Ureter (tissue), 1 donor: Measurements from ENCODE around the gene TRRAP. TPM values are rescaled to one million over a fixed set of nuclear protein-coding genes. Genes with fewer than 3 reads are reported as not detected.
"Not testable (repeated sequence)": the region's sequence is repeated elsewhere in the genome, so short reads cannot be mapped to it uniquely, and the experiment has no call there.

Experiments used
- DNase-seq: peaks from one replicate; pipeline ENCODE4 v3.0.0-alpha.2; 2020; ENCODE audit warnings: low spot score
- total RNA-seq: library from RNA; stranded (reverse); gene quantifications from one replicate; pipeline ENCODE4 v1.2.4, GENCODE V29; 2023
- donor health status: DM: yes; HTN: yes; CAD: no.

Gene TRRAP
- total RNA-seq, 1 donor from 2014 or later: 53.5 TPM

DNA sequence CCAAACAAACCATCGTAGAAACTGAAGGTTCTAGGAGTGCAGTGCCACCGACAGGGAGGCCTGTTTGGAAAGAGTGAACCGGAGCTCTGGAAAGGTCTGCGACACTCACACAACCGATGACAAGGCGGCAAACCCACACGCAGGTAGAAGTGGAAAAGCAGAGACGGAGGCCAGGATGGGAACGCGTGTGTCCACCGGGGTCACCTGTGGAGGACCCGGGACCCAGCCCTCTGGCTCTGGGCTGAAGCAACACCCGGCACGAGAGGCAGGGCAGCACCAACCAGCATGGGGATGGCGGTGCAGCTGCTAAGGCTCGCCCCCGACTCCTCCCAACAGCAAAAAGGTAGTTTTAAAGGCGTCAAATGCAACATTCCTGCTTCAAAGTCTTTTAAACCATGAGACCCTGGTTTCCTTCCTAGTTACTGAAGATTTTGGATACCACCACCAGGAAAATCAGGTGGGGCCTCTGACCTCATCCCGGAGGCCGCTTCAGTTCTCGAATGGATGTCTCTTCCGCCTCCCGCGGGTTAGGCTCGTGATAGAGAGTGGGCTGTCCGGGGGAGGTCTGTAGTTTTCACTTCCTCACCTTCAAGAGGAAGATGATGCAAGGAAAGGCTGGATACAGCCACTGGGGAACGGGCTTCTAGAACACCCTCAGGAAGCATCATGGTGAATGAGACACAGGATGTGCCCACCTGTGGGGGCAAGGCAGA is 150.1 kb downstream of the TRRAP start:
- DNase-seq: peak; percentile 40

- peak; percentile 23 for DNase-seq
Measured at GRCh38 chr7:99029466-99030435, 151.4 kb downstream of the TRRAP start.

DNA sequence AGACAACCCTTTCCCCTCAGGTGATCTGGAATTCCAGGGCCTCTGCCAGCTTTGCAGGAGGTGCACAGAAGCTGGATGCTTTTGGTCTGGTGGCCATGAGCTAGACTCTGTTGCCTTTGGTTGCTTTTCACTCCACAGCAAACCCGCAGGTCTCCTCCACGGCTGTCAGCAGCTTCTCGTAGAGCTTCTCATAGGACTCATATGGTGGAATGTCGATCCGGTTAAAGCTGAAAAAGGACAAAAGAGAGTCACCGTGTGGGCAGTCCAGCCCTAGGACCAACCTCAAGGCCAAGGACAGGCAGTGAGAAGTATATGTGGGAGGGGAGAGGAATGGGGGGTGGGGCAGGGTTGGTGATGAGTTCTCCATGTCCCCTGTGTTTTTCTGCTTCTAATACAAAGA is 152.1 kb downstream of the TRRAP start:
- no peak for DNase-seq

- DNase-seq: peak; percentile 13
Measured at GRCh38 chr7:99030951-99031350, 152.6 kb downstream of the TRRAP start.

GRCh38 chr7:99031496-99031895 is 153.2 kb downstream of the TRRAP start:
- DNase-seq: peak; percentile 28

GRCh38 chr7:99032928-99033327 is 154.6 kb downstream of the TRRAP start:
- DNase-seq: peak; percentile 39

- no peak for DNase-seq
Measured at GRCh38 chr7:99033765-99034164, 155.4 kb downstream of the TRRAP start.

DNA sequence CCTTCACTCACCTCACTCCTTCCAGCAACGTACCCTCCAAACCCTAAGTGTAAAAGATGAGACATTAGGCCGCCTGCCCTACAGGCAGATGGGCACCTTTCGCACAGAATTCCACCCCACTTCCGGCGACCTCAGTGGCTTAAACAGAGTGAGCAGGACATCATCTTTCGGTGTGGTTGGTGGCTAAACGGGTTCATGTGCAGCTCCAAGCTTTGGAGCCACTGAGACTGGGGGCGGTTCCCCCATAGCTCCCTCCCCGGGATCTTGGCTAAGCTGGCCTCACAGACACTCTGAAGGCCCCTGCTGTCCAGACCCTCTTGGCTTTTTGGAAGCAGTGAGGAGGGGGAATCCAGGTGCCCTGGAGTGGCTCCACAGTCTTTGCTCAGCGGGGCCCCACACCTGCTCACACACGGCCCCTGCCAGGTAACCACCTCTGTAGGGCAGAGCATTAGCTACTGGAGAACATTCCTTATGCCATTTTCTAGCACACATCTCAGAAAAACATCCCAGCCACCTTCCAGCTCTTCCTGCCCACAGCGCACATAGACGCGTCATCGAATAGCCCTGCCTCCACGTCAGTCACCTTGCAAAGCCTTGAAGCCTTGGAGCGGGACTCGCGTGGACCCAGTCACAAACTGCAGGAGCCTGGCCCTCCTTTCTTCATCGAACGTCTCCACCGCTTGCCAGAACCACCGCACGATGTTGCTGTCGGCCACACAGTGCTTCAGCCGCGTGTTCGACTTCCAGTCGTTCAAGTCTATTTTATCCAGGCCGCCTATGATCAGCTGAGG is 156.8 kb downstream of the TRRAP start:
- no peak for DNase-seq

DNA sequence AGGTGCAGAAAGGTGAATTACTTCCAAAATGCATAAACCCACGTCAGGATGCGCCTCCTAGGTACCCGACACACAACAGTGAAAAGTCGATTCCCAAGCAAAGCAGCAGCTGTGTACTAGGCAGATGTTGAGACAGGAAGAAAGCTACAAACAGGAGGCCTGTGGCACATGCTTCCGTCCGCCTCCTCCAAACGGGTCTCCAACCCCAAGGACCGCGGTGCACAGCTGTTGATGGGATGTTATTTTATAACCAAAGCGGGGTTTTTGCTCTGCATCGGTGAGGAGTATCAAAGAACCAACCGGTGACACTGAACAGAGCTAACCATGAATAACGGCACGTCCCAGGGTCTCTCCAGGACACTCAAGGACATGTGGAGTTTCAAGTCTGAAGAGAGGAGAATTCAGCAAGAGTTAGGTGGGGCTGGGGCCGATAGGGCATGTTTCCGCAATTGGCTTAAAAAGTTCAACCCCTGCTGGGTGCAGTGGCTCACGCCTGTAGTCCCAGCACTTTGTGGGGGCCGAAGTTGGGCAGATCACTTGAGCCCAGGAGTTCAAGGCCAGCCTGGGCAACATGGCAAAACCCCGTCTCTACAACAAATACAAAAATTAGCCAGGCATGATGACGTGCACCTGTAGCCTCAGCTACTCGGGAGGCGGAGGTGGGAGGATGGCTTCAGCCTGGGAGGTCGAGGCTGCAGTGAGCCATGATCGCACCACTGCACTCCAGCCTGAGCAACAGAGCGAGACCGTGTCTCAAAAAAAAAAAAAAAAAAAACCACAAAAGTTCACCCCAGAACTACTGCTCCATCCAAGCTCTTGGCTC is 157.6 kb downstream of the TRRAP start:
- DNase-seq: no peak

- DNase-seq: no peak
Measured at GRCh38 chr7:99036546-99037111, 158.3 kb downstream of the TRRAP start.

- DNase-seq: no peak
Measured at GRCh38 chr7:99037327-99037940, 159.1 kb downstream of the TRRAP start.

GRCh38 chr7:99038086-99038855 is 159.9 kb downstream of the TRRAP start:
- DNase-seq: no peak

DNA sequence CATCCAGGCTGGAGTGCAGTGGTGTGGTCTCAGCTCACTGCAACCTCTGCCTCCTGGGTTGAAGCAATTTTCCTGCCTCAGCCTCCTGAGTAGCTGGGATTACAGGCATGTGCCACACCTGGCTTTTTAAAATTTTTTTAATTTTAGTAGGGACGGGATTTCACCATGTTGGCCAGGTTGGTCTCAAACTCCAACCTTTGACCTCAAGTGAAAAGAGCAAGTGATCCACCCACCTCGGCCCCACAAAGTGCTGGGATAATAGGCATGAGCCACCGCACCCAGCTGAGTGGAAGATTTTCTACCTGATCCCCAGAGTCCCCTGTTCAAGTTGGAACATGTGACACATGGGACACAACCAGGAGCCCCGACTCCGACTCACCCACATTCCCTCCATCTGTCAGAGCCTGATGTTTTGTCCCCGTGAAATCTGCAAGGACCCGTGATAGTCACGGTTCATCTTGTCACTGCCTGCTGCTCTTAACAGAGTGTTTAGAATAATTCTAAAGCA is 161.1 kb downstream of the TRRAP start:
- DNase-seq: no peak

GRCh38 chr7:99040104-99040958 is 162.0 kb downstream of the TRRAP start:
- DNase-seq: peak; percentile 85

DNA sequence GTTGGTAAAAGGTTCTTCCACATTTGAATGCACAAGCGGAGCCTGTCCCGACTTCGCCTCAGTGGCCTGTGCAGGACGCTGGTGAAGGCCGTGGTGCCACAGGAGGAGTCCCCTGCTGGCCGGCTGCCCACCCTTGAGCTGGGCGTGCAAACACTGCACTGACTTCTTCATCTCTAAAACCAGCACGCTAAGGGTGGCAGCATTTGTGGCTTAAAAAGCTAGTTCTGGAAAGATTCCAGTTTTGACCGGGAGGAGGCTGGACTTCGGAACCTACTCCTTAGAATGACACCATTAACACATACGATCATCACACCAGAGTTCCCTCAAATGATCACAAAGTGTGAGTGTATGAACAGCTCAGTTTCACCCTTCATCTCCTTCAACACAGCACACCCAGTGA is 163.2 kb downstream of the TRRAP start:
- no peak for DNase-seq

GRCh38 chr7:99042957-99043356 is 164.6 kb downstream of the TRRAP start:
- peak; percentile 7 for DNase-seq

DNA sequence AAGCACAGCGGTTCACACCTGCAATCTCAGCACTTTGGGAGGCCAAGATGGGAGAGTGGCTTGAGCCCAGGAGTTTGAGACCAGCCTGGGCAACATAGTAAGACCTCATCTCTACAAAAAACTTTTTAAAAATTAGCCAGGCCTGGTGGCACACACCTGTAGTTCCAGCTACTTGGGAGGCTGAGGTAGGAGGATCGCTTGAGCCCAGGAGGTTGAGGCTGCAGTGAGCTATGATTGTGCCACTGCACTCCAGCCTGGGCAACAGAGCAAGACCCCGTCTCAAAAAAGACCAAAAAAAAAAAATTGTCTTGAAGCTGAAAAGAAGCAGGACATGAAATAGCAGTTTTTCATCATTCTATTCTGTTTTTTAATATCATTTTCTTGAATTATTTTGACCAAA is 166.5 kb downstream of the TRRAP start:
- DNase-seq: not testable (repeated sequence)

DNA sequence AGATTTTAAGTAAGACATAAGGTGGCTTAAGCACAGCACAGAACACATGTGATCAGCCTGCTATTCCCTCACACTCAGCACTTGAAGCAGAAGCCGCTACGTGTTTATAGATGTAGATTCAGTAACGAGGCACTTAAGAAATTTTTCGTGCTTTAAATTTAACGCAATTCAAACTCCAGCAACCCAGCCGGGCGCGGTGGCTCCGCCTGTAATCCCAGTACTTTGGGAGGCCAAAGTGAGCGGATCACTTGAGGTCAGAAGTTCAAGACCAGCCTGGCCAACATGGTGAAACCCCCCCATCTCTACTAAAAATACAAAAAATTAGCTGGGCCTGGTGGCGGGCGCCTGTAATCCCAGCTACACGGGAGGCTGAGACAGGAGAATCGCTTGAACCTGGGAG is 167.9 kb downstream of the TRRAP start:
- not testable (repeated sequence) for DNase-seq
